ENCODE results near the gene RASGRP2. TPM values are rescaled to one million over a fixed set of nuclear protein-coding genes. Genes with fewer than 3 reads are reported as not detected.

Gene RASGRP2
- total and polyA plus RNA-seq, 7 donors, result 2.6 to 14.7 (median 8.0) TPM

- 32 to 37% (median 32%) methylated on average over 2 of the region's 2 CpGs for WGBS, 3 donors
- Histone ChIP-seq H3K27ac (no peak overlapping the region), H3K36me3 (ENCODE audit: insufficient read depth in 1 of 2, low read depth in 1 of 2) (no peaks in the 10 kb centered on the region), H3K27me3 (ENCODE audit: insufficient read depth in 3 of 3, low read length in 2 of 3) (no peaks in the 10 kb centered on the region), H3K4me3 (no peak overlapping the region), H3K4me1 (peaks cover 10% of the 10 kb centered on the region), H3K9me3 (no peaks in the 10 kb centered on the region)
- DNase-seq, result no peak
- no peak for ATAC-seq
- intact Hi-C loops (cut with DNase I), result no loop called here
- TF ChIP-seq, protein P1, sequence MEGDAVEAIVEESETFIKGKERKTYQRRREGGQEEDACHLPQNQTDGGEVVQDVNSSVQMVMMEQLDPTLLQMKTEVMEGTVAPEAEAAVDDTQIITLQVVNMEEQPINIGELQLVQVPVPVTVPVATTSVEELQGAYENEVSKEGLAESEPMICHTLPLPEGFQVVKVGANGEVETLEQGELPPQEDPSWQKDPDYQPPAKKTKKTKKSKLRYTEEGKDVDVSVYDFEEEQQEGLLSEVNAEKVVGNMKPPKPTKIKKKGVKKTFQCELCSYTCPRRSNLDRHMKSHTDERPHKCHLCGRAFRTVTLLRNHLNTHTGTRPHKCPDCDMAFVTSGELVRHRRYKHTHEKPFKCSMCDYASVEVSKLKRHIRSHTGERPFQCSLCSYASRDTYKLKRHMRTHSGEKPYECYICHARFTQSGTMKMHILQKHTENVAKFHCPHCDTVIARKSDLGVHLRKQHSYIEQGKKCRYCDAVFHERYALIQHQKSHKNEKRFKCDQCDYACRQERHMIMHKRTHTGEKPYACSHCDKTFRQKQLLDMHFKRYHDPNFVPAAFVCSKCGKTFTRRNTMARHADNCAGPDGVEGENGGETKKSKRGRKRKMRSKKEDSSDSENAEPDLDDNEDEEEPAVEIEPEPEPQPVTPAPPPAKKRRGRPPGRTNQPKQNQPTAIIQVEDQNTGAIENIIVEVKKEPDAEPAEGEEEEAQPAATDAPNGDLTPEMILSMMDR (IDR thresholded peaks at IDR 0.05), result no peak
These were observed 64.1 kb downstream of the RASGRP2 start for GRCh38 chr11:64679846-64680245.

DNA sequence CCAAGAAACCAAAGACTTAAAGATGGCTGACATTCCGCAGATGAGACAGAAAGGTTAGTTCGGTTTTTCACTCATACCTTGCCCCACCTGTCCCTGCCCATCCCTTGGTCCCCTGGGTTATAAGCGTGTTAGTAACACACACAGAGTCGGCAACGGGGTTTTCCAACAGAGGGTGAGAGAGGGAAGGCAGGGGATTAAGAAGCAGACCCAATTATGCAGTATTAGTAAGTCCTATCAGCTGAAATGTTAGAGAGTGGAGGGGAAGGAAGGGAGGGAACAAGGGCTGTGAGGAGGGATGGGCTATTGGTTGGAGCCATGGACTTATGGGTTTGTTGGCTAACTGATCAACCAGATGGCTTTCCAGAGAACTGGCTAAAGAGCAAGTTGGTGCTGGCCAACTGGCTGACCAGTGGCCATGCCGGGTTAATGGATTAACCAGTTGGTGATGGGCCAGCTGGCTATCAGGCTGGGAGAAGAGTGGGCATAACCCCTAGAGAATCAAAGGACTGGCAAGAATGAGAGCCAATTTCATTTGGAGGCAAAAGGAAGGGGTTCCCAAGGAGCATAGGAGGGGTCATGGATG is 66.4 kb downstream of the RASGRP2 start:
- no peak overlapping the region for H3K4me3 ChIP-seq
- intact Hi-C loops (cut with DNase I), result no loop called here
- H3K4me1 ChIP-seq, result peaks cover 16% of the 10 kb centered on the region
- 51 to 64% (median 51%) methylated on average over 6 of the region's 6 CpGs for WGBS, 3 donors
- ATAC-seq, result no peak
- no peaks in the 10 kb centered on the region for H3K9me3 ChIP-seq
- TF ChIP-seq, protein P1 (IDR thresholded peaks at IDR 0.05), result no peak
- no peak overlapping the region for H3K27ac ChIP-seq
- no peaks in the 10 kb centered on the region for H3K27me3 ChIP-seq (ENCODE audit: insufficient read depth in 3 of 3, low read length in 2 of 3)
- DNase-seq, result no peak
- no peaks in the 10 kb centered on the region for H3K36me3 ChIP-seq (ENCODE audit: insufficient read depth in 1 of 2, low read depth in 1 of 2)

Other genes starting within 250 kb of the RASGRP2 start
- gene SLC22A11, start 188.2 kb downstream of the RASGRP2 start, total RNA-seq, result not detected
- not detected for gene SLC22A11, start 188.2 kb downstream of the RASGRP2 start, polyA plus RNA-seq
- gene SLC22A12, start 152.9 kb downstream of the RASGRP2 start, total RNA-seq, result not detected
- not detected for gene SLC22A12, start 152.9 kb downstream of the RASGRP2 start, polyA plus RNA-seq
- 1 to 10 TPM; 1.4 to 5.2 (median 3.5) TPM for gene NRXN2, start 20.9 kb downstream of the RASGRP2 start, total RNA-seq
- gene NRXN2, start 20.9 kb downstream of the RASGRP2 start, polyA plus RNA-seq, result 1 to 10 TPM in 1 of 3 donors, under 1 TPM in 2; 0.44 to 1.9 (median 0.60) TPM
- 1,000 to 10,000 TPM; 1,536 to 2,203 (median 1,794) TPM for gene PYGM, start 15.8 kb upstream of the RASGRP2 start, total RNA-seq
- 1,000 to 10,000 TPM in 2 of 3 donors, 100 to 1,000 TPM in 1; 511 to 1,840 (median 1,729) TPM for gene PYGM, start 15.8 kb upstream of the RASGRP2 start, polyA plus RNA-seq
- gene SF1, start 34.4 kb upstream of the RASGRP2 start, total RNA-seq, result 100 to 1,000 TPM; 150 to 210 (median 184) TPM
- 10 to 100 TPM; 56.2 to 89.6 (median 65.4) TPM for gene SF1, start 34.4 kb upstream of the RASGRP2 start, polyA plus RNA-seq
- 1 to 10 TPM; 3.0 to 6.7 (median 4.0) TPM for gene MAP4K2, start 59.1 kb upstream of the RASGRP2 start, total RNA-seq
- 1 to 10 TPM; 4.5 to 6.1 (median 5.6) TPM for gene MAP4K2, start 59.1 kb upstream of the RASGRP2 start, polyA plus RNA-seq
- 10 to 100 TPM in 2 of 4 donors, 1 to 10 TPM in 2; 7.2 to 13.5 (median 10.3) TPM for gene MEN1, start 66.4 kb upstream of the RASGRP2 start, total RNA-seq
- gene MEN1, start 66.4 kb upstream of the RASGRP2 start, polyA plus RNA-seq, result 10 to 100 TPM in 2 of 3 donors, 1 to 10 TPM in 1; 8.7 to 21.2 (median 12.9) TPM
- 1 to 10 TPM in 1 of 4 donors, under 1 TPM in 2, not detected in 1; 0.05 to 2.2 (median 0.08) TPM for gene CDC42BPG, start 100.5 kb upstream of the RASGRP2 start, total RNA-seq
- under 1 TPM; 0.04 to 0.06 (median 0.05) TPM for gene CDC42BPG, start 100.5 kb upstream of the RASGRP2 start, polyA plus RNA-seq
- 10 to 100 TPM; 34.7 to 71.0 (median 61.1) TPM for gene EHD1, start 134.5 kb upstream of the RASGRP2 start, total RNA-seq
- 100 to 1,000 TPM in 1 of 3 donors, 10 to 100 TPM in 2; 23.5 to 174 (median 30.9) TPM for gene EHD1, start 134.5 kb upstream of the RASGRP2 start, polyA plus RNA-seq
- 10 to 100 TPM; 19.5 to 21.6 (median 20.6) TPM for gene ATG2A, start 173.1 kb upstream of the RASGRP2 start, total RNA-seq
- 10 to 100 TPM; 11.0 to 17.9 (median 15.4) TPM for gene ATG2A, start 173.1 kb upstream of the RASGRP2 start, polyA plus RNA-seq
- gene PPP2R5B, start 180.5 kb upstream of the RASGRP2 start, total RNA-seq, result 10 to 100 TPM; 13.2 to 21.9 (median 18.1) TPM
- 10 to 100 TPM; 14.9 to 36.1 (median 16.8) TPM for gene PPP2R5B, start 180.5 kb upstream of the RASGRP2 start, polyA plus RNA-seq
- not detected for gene GPHA2, start 191.8 kb upstream of the RASGRP2 start, total RNA-seq
- gene GPHA2, start 191.8 kb upstream of the RASGRP2 start, polyA plus RNA-seq, result not detected
- gene MAJIN, start 228.0 kb upstream of the RASGRP2 start, total RNA-seq, result not detected
- gene MAJIN, start 228.0 kb upstream of the RASGRP2 start, polyA plus RNA-seq, result not detected

Measured in psoas muscle (tissue), 8 donors.